IMR-90 (cell line): Measurements from ENCODE around the gene ATP1A3. TPM values are rescaled to one million over a fixed set of nuclear protein-coding genes. Genes with fewer than 3 reads are reported as not detected.

ENCODE experiments used
- ATAC-seq: fragments of 200-7000 bp; cut with Tn5 transposase; 2 replicates; pipeline ENCODE4 v1.9.1; 2020; ENCODE audit warnings: low read depth, mild to moderate bottlenecking, moderate library complexity
- BruUV-seq: library from RNA; stranded (reverse); fragments of 400-500 nt; replicated peaks from 2 replicates; lab custom pipeline; 2021; lab: Mats Ljungman, UMichigan
- CTCF ChIA-PET: fragments of 300-600 bp; formaldehyde crosslinking; extraction: SDS; loops from one replicate; lab custom pipeline; 2021; ENCODE audit warnings: antibody characterized with exemption; lab: Yijun Ruan, JAX
- POLR2A ChIA-PET: fragments of 300-600 bp; sonication (Branson Sonifier 250); formaldehyde crosslinking; loops from one replicate; lab custom pipeline; 2022; ENCODE audit warnings: antibody characterized with exemption; ENCODE audit not compliant: unreplicated experiment; lab: Charles Lee
- DNase-seq: peaks from one replicate; pipeline ENCODE4 v3.0.0; 2013
- H2AFZ ChIP-seq: replicated peaks from 2 replicates; pipeline ENCODE3; 2013; ENCODE audit warnings: low read length, mild to moderate bottlenecking; ENCODE audit not compliant: poor library complexity
- H2AK5ac ChIP-seq: 2 replicates; pipeline ENCODE4 v1.6.1; 2013; ENCODE audit warnings: low read depth, low read length, inconsistent platforms
- H2AK9ac ChIP-seq: replicated peaks from 2 replicates; pipeline ENCODE3; 2013; ENCODE audit warnings: mild to moderate bottlenecking, low read depth, low read length, moderate library complexity; ENCODE audit not compliant: poor library complexity
- H2BK120ac ChIP-seq: 2 replicates; pipeline ENCODE4 v1.6.1; 2013; ENCODE audit warnings: low read depth, low read length, inconsistent platforms
- H2BK15ac ChIP-seq: 3 replicates; pipeline ENCODE4 v1.6.1; 2013; ENCODE audit warnings: low read depth, low read length, inconsistent platforms
- H2BK20ac ChIP-seq: 2 replicates; pipeline ENCODE4 v1.6.1; 2013; ENCODE audit warnings: low read depth, mild to moderate bottlenecking, inconsistent platforms, low read length, moderate library complexity
- H2BK5ac ChIP-seq: 2 replicates; pipeline ENCODE4 v1.6.1; 2013; ENCODE audit warnings: mild to moderate bottlenecking, low read depth, low read length, inconsistent platforms; ENCODE audit not compliant: poor library complexity, severe bottlenecking
- H3K14ac ChIP-seq: replicated peaks from 2 replicates; pipeline ENCODE4 v1.6.1; 2013; ENCODE audit warnings: low read depth, low read length, inconsistent platforms
- H3K18ac ChIP-seq: 2 replicates; pipeline ENCODE4 v1.6.1; 2013; ENCODE audit warnings: low read depth, low read length, control low read depth
- H3K23ac ChIP-seq: 2 replicates; pipeline ENCODE4 v1.6.1; 2013; ENCODE audit warnings: low read depth, low read length, inconsistent platforms
- H3K27ac ChIP-seq: 2 replicates; pipeline ENCODE4 v1.5.1; 2013; ENCODE audit warnings: mild to moderate bottlenecking, control low read depth, low read length; ENCODE audit not compliant: insufficient read depth
- H3K27me3 ChIP-seq: 2 replicates; pipeline ENCODE4 v1.6.1; 2013; ENCODE audit warnings: low read length; ENCODE audit not compliant: control insufficient read depth, insufficient read depth
- H3K36me3 ChIP-seq: 2 replicates; pipeline ENCODE4 v1.6.1; 2013; ENCODE audit warnings: low read length, mixed read lengths; ENCODE audit not compliant: control insufficient read depth, insufficient read depth
- H3K4ac ChIP-seq: 2 replicates; pipeline ENCODE4 v1.6.1; 2013; ENCODE audit warnings: low read depth, low read length, inconsistent platforms
- H3K4me1 ChIP-seq: 2 replicates; pipeline ENCODE4 v1.6.1; 2013; ENCODE audit warnings: low read length, mixed read lengths; ENCODE audit not compliant: control insufficient read depth, insufficient read depth
- H3K4me2 ChIP-seq: 2 replicates; pipeline ENCODE4 v1.6.1; 2013; ENCODE audit warnings: low read depth, mild to moderate bottlenecking, control low read depth, low read length, moderate library complexity
- H3K4me3 ChIP-seq: 2 replicates; pipeline ENCODE4 v1.5.1; 2013; ENCODE audit warnings: low read depth, mild to moderate bottlenecking, control low read depth, low read length, moderate library complexity; ENCODE audit not compliant: insufficient read depth
- H3K56ac ChIP-seq: 2 replicates; pipeline ENCODE4 v1.6.1; 2013; ENCODE audit warnings: low read length, inconsistent platforms; ENCODE audit not compliant: insufficient read depth; ENCODE audit errors: extremely low read depth
- H3K79me1 ChIP-seq, 2 experiments: 2 replicates each; pipeline ENCODE4 v1.6.1; 2013; ENCODE audit warnings: low read length in 2 of 2, inconsistent platforms in 1 of 2, low read depth in 1 of 2
- H3K9ac ChIP-seq: 2 replicates; pipeline ENCODE4 v1.6.1; 2013; ENCODE audit warnings: low read depth, low read length, control low read depth
- H3K9me1 ChIP-seq: 2 replicates; pipeline ENCODE4 v1.6.1; 2013; ENCODE audit warnings: low read length, inconsistent platforms; ENCODE audit not compliant: insufficient read depth
- H3K9me3 ChIP-seq: 2 replicates; pipeline ENCODE4 v1.6.1; 2013; ENCODE audit warnings: low read length; ENCODE audit not compliant: control insufficient read depth, insufficient read depth
- H4K20me1 ChIP-seq: 2 replicates; pipeline ENCODE4 v1.6.1; 2013; ENCODE audit warnings: low read length, inconsistent platforms; ENCODE audit not compliant: insufficient read depth
- H4K5ac ChIP-seq: 2 replicates; pipeline ENCODE4 v1.6.1; 2013; ENCODE audit warnings: mild to moderate bottlenecking, low read depth, low read length, control low read depth
- H4K8ac ChIP-seq, 2 experiments: 2 replicates each; pipeline ENCODE4 v1.6.1; 2013; ENCODE audit warnings: low read depth in 2 of 2, low read length in 2 of 2, control low read depth in 1 of 2, inconsistent platforms in 1 of 2
- H4K91ac ChIP-seq: 2 replicates; pipeline ENCODE4 v1.6.1; 2013; ENCODE audit warnings: low read depth, low read length, inconsistent platforms; ENCODE audit not compliant: insufficient read depth
- CEBPB ChIP-seq: IDR thresholded peaks from 2 replicates; pipeline ENCODE4 v1.6.1; 2012; ENCODE audit warnings: low read depth, low read length, improper control_type of control experiment
- CHD1 ChIP-seq: IDR thresholded peaks from 2 replicates; pipeline ENCODE4 v1.6.1; 2012; ENCODE audit warnings: low read depth, low read length, improper control_type of control experiment
- CTCF ChIP-seq: conservative IDR thresholded peaks from 2 replicates; pipeline ENCODE4 v1.5.1; 2012; ENCODE audit warnings: mild to moderate bottlenecking, low read depth, low read length, improper control_type of control experiment
- ELK1 ChIP-seq: fragments of 150-350 bp; IDR thresholded peaks from 2 replicates; pipeline ENCODE4 v1.6.1; 2016; ENCODE audit warnings: low read depth, mild to moderate bottlenecking, low read length, moderate library complexity, borderline replicate concordance
- FOS ChIP-seq: fragments of 150-350 bp; IDR thresholded peaks from 2 replicates; pipeline ENCODE4 v1.6.1; 2016; ENCODE audit warnings: low read depth, low read length
- MAFK ChIP-seq: IDR thresholded peaks from 2 replicates; pipeline ENCODE4 v1.6.1; 2012; ENCODE audit warnings: low read depth, low read length, improper control_type of control experiment
- MAZ ChIP-seq: IDR thresholded peaks from 2 replicates; pipeline ENCODE4 v1.6.1; 2012; ENCODE audit warnings: low read depth, mild to moderate bottlenecking, low read length, improper control_type of control experiment, moderate library complexity, borderline replicate concordance
- MXI1 ChIP-seq: IDR thresholded peaks from 2 replicates; pipeline ENCODE4 v1.6.1; 2012; ENCODE audit warnings: low read depth, mild to moderate bottlenecking, low read length, moderate library complexity, borderline replicate concordance
- POLR2A ChIP-seq: IDR thresholded peaks from 2 replicates; pipeline ENCODE4 v1.6.1; 2012; ENCODE audit warnings: mild to moderate bottlenecking, low read depth, low read length
- RAD21 ChIP-seq: IDR thresholded peaks from 2 replicates; pipeline ENCODE4 v1.6.1; 2012; ENCODE audit warnings: low read length, improper control_type of control experiment
- RCOR1 ChIP-seq: IDR thresholded peaks from 2 replicates; pipeline ENCODE4 v1.6.1; 2012; ENCODE audit warnings: mild to moderate bottlenecking, low read length, improper control_type of control experiment; ENCODE audit not compliant: insufficient replicate concordance
- RFX5 ChIP-seq: IDR thresholded peaks from 2 replicates; pipeline ENCODE4 v1.8.0; 2012; ENCODE audit warnings: low read depth, mild to moderate bottlenecking, low read length, moderate library complexity
- SMC3 ChIP-seq: fragments of 150-350 bp; IDR thresholded peaks from 2 replicates; pipeline ENCODE4 v1.6.1; 2016; ENCODE audit warnings: low read depth, mild to moderate bottlenecking, antibody characterized with exemption, low read length, moderate library complexity
- USF2 ChIP-seq: fragments of 150-350 bp; IDR thresholded peaks from 2 replicates; pipeline ENCODE4 v1.6.1; 2017; ENCODE audit warnings: mild to moderate bottlenecking, antibody characterized with exemption, low read length, low read depth
- WGBS, 2 experiments: methylation state at CpG; one replicate each; pipeline versions ENCODE4 v1.1.5 to v1.1.7; 2013; ENCODE audit warnings: missing lambda C conversion rate in 2 of 2; ENCODE audit not compliant: insufficient read length in 1 of 2; ENCODE audit errors: extremely low coverage in 2 of 2; 5-methylcytosine and 5-hydroxymethylcytosine counted together
- dilution Hi-C: fragments of 300-500 bp; cut with HindIII; formaldehyde crosslinking; loops from one replicate; pipeline ENCODE4 v1.14.3; 2018; ENCODE audit warnings: low sequenced_read_pairs; ENCODE audit not compliant: unreplicated experiment
- in situ Hi-C: fragments of 300-500 bp; cut with MboI; formaldehyde crosslinking; loops from 3 replicates; pipeline ENCODE4 v1.14.3; 2019; ENCODE audit warnings: low sequenced_read_pairs, inconsistent platforms, mixed read lengths
- intact Hi-C: fragments of 100-400 bp; cut with micrococcal nuclease; formaldehyde crosslinking; loops from 2 replicates; pipeline ENCODE4 v1.10.0; 2022
- polyA plus RNA-seq, 3 experiments: library from polyadenylated mRNA; depleted of rRNA; stranded (reverse); fragments of >200 nt; gene quantifications; 2 replicates each; pipeline ENCODE4 v1.2.3, GENCODE V29; 2012; ENCODE audit warnings: low replicate concordance in 1 of 3
- total RNA-seq: library from RNA; depleted of rRNA; stranded (reverse); fragments of >200 nt; gene quantifications from 2 replicates; pipeline ENCODE4 v1.2.3, GENCODE V29; 2012

ATP1A3 gene
- total and polyA plus RNA-seq, 2 of the 4 experiments (the other 2 are of a cell fraction) = under 0.01 to 0.12 TPM

- peaks cover 9% of the 10 kb centered on the region for H3K9me1 ChIP-seq
- H4K8ac ChIP-seq = no peak overlapping the region
- H3K18ac ChIP-seq = no peak overlapping the region
- ATAC-seq = no peak
- peaks cover 5% of the 10 kb centered on the region for H3K4me1 ChIP-seq
- H4K20me1 ChIP-seq = peaks cover 33% of the 10 kb centered on the region
- POLR2A ChIA-PET = no interaction called here
- H3K27ac ChIP-seq = no peak overlapping the region
- no peak overlapping the region for H3K14ac ChIP-seq
- no peak overlapping the region for H2BK5ac ChIP-seq
- H2BK120ac ChIP-seq = no peak overlapping the region
- H3K9ac ChIP-seq = no peak overlapping the region
- no peaks in the 10 kb centered on the region for H3K79me1 ChIP-seq
- no peak overlapping the region for H3K4me3 ChIP-seq
- CTCF ChIA-PET = interaction anchor here (1.0 kb wide), 1 partner anchor 110 kb away, joined by 4 read pairs; no protein-coding TSS in a partner anchor
- intact Hi-C loops (no loop called here), in situ Hi-C loops (no loop called here), dilution Hi-C loops (no loop called here)
- 42% methylated on average over 8 of the region's 13 CpGs; no CpG with 5 or more reads in 1 of the 2 experiments for WGBS, 2 experiments
- peaks cover 82% of the 10 kb centered on the region for H3K27me3 ChIP-seq
- H3K23ac ChIP-seq = no peak overlapping the region
- H3K36me3 ChIP-seq = no peaks in the 10 kb centered on the region
- no peak overlapping the region for H2BK15ac ChIP-seq
- H3K4ac ChIP-seq = no peak overlapping the region
- H2AK5ac ChIP-seq = no peak overlapping the region
- no peak overlapping the region for H3K56ac ChIP-seq
- no peak overlapping the region for H4K5ac ChIP-seq
- H2BK20ac ChIP-seq = no peak overlapping the region
- peaks cover 3% of the 10 kb centered on the region; the same call in 1 of the 2 replicates for H3K9me3 ChIP-seq
- H3K4me2 ChIP-seq = no peak overlapping the region
- H2AK9ac ChIP-seq = no peak overlapping the region
- H4K91ac ChIP-seq = no peak overlapping the region
- no TSS peak for BruUV-seq
- H2AFZ ChIP-seq = no peak overlapping the region
- DNase-seq = no peak
- TF ChIP-seq POLR2A (no peak), USF2 (no peak), RCOR1 (no peak), SMC3 (no peak), MAZ (no peak), RAD21 (no peak), CHD1 (no peak), FOS (no peak), MAFK (no peak), CTCF (no peak), MXI1 (no peak), CEBPB (no peak), RFX5 (no peak), ELK1 (no peak)
Measured at GRCh38 chr19:41924151-41925145, 69.6 kb downstream of the ATP1A3 start.
